ENCODE results near the gene COL28A1.
"Not testable (repeated sequence)": the region's sequence is repeated elsewhere in the genome, so short reads cannot be mapped to it uniquely, and the experiment has no call there.

Gene COL28A1

GRCh38 chr7:7535691-7536090 lies at the start of gene COL28A1:
TSS of gene COL28A1 (minus strand) at chr7:7535873. CDS start at chr7:7532875, 2,998 bp downstream.
- no peak for DNase-seq

- DNase-seq, result no peak
These were observed 49.0 kb upstream of the COL28A1 start for GRCh38 chr7:7584653-7585052.

- no peak for DNase-seq
These were observed 48.1 kb upstream of the COL28A1 start for GRCh38 chr7:7583731-7584130.

- DNase-seq, result no peak
These were observed 46.9 kb upstream of the COL28A1 start for GRCh38 chr7:7582596-7582995.

GRCh38 chr7:7581531-7582179 lies 46.0 kb upstream of the COL28A1 start:
- peak; percentile 17 for DNase-seq

GRCh38 chr7:7579638-7580037 lies 44.0 kb upstream of the COL28A1 start:
- DNase-seq, result no peak

GRCh38 chr7:7577888-7578287 lies 42.2 kb upstream of the COL28A1 start:
- no peak for DNase-seq

- no peak for DNase-seq
These were observed 40.7 kb upstream of the COL28A1 start for GRCh38 chr7:7576344-7576743.

GRCh38 chr7:7573701-7574100 lies 38.0 kb upstream of the COL28A1 start:
- no peak for DNase-seq

- no peak for DNase-seq
These were observed 34.9 kb upstream of the COL28A1 start for GRCh38 chr7:7570584-7570983.

- no peak for DNase-seq
These were observed 33.9 kb upstream of the COL28A1 start for GRCh38 chr7:7569615-7570014.

GRCh38 chr7:7569081-7569527 lies 33.4 kb upstream of the COL28A1 start:
- no peak for DNase-seq

- DNase-seq, result no peak
These were observed 32.9 kb upstream of the COL28A1 start for GRCh38 chr7:7568553-7568952.

GRCh38 chr7:7567898-7568531 lies 32.3 kb upstream of the COL28A1 start:
- DNase-seq, result peak; percentile 5

- DNase-seq, result peak; percentile 86
These were observed 31.3 kb upstream of the COL28A1 start, which contains the start of gene MIOS for GRCh38 chr7:7566651-7567611. TSS of gene MIOS (plus strand) at chr7:7566884. CDS start at chr7:7572476, 5,592 bp downstream.

- no peak for DNase-seq
These were observed 30.3 kb upstream of the COL28A1 start for GRCh38 chr7:7565746-7566650.

- peak; percentile 8 for DNase-seq
These were observed 29.5 kb upstream of the COL28A1 start for GRCh38 chr7:7565018-7565680.

- DNase-seq, result no peak
These were observed 28.7 kb upstream of the COL28A1 start for GRCh38 chr7:7564323-7564780.

GRCh38 chr7:7563813-7564212 lies 28.1 kb upstream of the COL28A1 start:
- no peak for DNase-seq

- DNase-seq, result no peak
These were observed 27.6 kb upstream of the COL28A1 start for GRCh38 chr7:7563269-7563668.

GRCh38 chr7:7562736-7563135 lies 27.1 kb upstream of the COL28A1 start:
- no peak for DNase-seq

GRCh38 chr7:7561591-7561990 lies 25.9 kb upstream of the COL28A1 start:
- DNase-seq, result not testable (repeated sequence)
